GOT3 (cell line): Measurements from ENCODE around the gene CYGB.

Source experiments
- DNase-seq: peaks from one replicate; lab custom pipeline; 2025; ENCODE audit warnings: mixed read lengths; lab: John Stamatoyannopoulos, UW

The CYGB gene

DNA sequence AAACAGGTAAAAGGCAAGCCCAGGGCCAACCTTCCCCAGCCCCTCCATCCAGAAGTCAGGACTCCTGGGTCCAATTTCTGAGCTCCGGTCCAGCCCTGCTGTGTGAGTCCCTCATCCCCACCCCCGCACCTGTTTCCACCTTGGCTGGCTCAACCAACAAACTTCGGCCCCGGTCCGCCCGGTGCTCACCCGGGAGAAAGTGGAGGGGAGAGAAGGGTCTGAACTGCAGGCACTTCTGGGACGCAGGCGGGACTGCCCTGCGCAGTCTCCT lies 36.8 kb downstream of the CYGB start:
- DNase-seq = no peak

- DNase-seq = no peak
These were observed 37.3 kb downstream of the CYGB start for GRCh38 chr17:76500074-76500746.

GRCh38 chr17:76499267-76499667 lies 38.2 kb downstream of the CYGB start:
- no peak for DNase-seq

DNA sequence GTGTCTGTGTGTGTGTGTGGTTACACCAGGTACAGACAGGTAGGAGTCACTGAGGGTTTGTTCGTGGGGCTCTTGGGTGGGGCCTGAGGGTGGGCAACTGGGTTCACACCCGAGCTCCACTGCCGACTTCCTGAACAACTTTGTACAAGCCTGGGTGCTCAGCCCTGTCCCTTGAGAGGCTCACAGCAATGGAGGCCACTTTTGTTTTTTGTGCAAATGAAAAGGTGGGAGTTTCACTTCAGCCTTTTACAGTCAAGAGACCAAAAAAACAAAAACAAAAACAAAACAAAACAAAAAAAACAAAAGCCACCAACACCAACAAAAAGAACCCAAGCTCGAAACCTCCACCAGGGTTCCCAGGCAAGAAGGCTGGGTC lies 38.6 kb downstream of the CYGB start:
- DNase-seq = no peak

GRCh38 chr17:76497979-76498875 lies 39.3 kb downstream of the CYGB start:
- no peak for DNase-seq

DNA sequence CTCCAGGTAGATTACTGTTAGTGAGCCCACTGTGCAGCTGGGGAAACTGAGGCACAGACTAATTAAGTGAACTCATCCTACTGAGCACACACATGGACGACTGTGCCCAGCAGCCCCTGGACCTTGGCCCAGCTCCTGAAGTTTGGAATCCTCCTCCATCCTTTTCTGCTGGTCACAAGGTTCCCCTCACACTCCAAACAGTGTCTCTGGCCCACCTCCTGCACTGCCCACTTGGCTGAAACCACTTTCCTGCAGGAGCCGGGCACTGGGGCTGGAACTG lies 39.9 kb downstream of the CYGB start:
- no peak for DNase-seq

GRCh38 chr17:76496464-76496863 lies 41.0 kb downstream of the CYGB start:
- no peak for DNase-seq

DNA sequence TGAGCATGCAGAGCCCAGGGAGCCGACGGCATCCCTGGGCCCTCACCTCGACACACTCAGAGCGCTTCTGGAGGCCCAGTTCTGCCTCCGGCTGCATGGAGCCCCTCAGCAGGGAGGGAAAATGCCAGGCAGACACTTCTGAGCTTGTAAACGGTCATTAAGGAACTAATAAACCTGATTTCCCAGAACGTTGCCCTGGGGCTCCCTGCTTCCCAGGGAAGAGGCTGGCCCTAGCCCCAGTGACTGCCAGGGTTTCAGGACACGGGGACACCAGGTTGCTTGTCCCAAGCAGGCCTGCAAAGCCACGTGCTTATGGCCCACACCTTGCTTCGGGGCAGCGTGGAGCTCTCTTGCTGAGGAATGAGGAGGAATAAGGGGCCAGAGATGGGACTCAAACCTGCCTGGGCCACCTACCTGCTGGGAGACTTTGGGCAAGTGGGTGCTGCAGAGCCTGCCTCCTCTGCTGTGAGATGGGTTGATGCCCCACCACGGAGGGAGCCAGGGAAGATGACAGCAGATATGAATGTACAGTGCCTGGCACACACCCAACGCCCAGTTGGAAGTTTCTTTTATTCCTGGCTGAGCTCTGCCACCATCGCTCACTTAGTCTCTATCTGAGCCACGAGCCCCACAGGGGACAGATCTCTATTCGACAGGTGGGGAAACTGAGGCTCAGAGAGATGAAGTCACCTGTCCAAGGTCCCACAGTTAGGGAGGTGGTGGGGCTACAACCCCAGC lies 41.7 kb downstream of the CYGB start:
- no peak for DNase-seq

- DNase-seq = no peak
These were observed 43.9 kb downstream of the CYGB start for GRCh38 chr17:76493505-76494167.

DNA sequence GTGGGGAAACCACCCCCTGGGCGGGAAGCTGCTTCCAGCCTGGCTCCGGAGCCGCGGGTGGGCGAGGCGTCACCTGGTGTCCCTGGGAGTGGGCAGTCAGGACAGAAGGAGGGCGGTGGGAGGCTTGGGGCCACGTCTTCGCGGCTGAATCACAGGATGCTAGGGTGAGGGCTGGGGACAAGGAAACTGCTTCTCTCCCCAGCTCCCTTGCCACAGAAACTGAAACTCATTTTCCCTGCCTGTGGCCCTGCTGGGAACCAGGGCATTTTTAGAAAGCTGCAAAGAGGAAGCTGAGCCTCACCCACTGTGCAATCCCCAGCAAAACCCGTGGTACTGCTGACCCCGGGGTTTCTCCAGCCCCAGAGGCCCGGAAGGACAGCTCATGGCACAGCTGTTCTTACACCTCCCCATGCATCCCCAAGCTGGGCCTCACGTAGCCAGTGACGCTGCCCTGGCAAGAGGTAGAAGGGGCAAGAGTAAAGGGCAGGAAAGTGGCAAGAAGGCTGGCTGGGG lies 44.5 kb downstream of the CYGB start:
- no peak for DNase-seq

DNA sequence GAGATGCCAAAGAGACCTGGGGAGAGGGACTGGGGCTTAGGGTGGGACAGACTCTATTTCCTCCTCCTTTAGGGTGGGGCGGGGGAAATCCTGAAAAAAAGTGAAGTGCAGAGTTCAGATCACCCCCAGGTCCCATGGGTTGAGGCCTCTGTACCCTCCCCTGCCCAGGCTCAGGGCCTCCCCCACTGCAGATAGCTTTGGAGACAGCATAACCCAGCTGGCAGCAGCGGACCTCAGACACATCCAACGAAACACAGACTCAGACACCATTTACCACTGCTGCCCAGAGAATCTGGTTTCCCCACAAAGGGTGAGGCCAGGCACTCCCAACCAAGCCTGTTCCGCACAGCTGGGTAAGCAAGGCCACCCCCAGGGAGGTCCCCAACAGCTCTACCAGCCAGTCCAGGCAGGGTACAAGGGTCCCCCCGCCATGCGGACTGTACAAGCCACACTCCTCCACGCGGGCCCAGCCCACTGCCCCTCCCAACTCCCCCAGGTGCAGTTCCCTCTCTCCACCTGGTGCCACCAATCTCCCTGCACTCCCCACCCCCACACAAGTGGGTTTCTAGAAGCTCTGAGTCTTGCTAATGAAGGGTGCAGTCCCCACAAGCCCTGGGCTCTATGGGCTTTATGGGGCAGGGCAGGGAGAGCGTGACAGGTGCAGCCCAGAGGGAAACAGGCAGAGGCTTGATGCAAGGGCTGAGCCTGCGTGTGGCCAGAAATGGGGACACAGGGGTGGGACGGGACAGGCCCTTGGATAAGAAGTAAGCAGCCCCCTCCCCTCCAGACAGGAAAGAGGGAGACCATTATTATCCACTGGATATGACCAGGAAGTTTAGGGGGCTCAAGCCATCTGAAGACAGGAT lies 45.2 kb downstream of the CYGB start:
- DNase-seq = no peak

- DNase-seq = no peak
These were observed 46.0 kb downstream of the CYGB start for GRCh38 chr17:76491271-76492122.

GRCh38 chr17:76490112-76490710 lies 47.3 kb downstream of the CYGB start:
- no peak for DNase-seq

GRCh38 chr17:76487451-76488192 lies 49.9 kb downstream of the CYGB start:
- no peak for DNase-seq

DNA sequence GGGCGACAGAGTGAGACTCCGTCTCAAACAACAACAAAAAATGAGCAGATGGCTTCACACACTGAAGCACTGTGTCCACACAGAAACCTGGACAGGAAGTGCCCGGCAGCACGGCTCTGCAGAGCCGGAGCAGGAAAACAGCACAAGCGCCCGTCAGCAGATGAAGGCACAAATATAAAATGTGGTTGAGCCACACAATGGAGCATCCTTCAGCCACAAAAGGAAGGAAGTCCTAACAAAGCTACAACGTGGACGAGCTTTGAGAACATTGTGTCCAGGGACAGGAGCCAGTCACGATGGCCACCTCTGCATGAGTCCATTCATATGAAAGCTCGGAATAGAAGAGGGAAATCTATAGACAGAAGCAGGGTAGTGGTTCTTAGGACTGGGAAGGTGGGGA lies 51.9 kb downstream of the CYGB start:
- no peak for DNase-seq

- no peak for DNase-seq
These were observed 53.2 kb downstream of the CYGB start for GRCh38 chr17:76484228-76484725.

DNA sequence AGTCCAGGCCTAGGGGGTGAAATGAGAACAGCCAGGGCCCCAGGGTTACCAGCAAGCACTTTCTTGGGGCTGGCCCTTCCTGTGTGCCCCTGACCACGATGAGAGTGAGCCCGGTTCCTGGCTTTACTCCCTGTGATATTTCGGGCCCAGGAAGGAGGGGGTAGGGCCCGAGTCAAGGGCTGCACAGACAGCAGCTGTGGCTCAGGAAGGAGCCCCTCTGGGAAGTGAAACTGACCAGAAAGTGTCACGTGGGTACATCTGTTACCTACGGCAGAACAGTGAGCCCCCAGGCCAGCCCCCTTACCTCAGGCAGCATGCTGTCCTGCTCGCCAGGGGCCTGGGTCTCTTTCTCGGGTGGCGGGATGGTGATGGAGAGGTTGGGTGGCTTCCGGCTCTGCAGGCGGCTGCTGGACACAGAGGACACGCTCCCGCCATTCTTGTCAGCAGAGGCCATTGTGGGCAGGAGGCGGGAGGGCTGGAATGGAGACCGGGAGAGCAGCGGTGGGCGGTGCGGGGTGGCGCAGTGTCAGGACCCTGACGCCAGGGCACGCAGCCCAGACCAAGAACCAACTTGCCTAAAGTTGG lies 56.3 kb downstream of the CYGB start:
- no peak for DNase-seq

GRCh38 chr17:76480632-76481031 lies 56.9 kb downstream of the CYGB start:
- no peak for DNase-seq

DNA sequence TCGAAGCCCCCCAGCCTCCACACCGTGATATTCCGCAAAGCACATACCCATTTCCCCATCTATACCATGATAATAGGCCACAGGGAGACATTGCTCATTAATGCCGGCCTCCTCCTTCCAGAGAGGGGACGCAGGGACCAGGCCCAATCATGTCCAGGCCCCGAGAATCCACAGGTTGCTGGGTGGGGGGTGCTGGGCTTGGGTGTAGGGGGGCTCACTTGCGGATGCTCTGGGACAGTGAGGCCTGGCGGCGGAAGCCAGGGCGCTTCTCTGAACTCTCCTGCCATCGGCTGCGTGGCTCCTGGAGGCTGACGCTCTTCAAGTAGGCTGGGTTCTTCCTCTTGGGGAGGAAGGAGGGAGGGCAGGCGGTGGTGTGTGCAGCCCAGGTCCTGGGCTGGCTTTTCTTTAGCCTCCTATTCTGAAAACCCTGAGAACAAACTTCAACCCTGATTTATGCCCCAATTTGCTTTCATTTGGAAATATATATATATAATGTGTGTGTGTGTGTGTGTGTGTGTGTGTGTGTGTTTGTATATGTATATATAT lies 57.9 kb downstream of the CYGB start:
- no peak for DNase-seq
